ENCODE measurements around the gene TECPR2. TPM values are rescaled to one million over a fixed set of nuclear protein-coding genes. Genes with fewer than 3 reads are reported as not detected.
"Not testable (repeated sequence)": the region's sequence is repeated elsewhere in the genome, so short reads cannot be mapped to it uniquely, and the experiment has no call there.

Gene TECPR2
- total RNA-seq, 3 donors from 2014 or later (not counting 1 experiment from before 2014, with no cell fraction given): 10.8 to 18.6 (median 15.3) TPM

GRCh38 chr14:102325791-102326345, 36.9 kb upstream of the TECPR2 start:
- H3K27ac ChIP-seq (ENCODE audit: low read length): no peak overlapping the region
- no peaks in the 10 kb centered on the region for H3K9me3 ChIP-seq (ENCODE audit: control insufficient read depth, insufficient read depth, low read length)
- WGBS (ENCODE audit: insufficient coverage): 94% methylated on average over 9 of the region's 9 CpGs
- Mint-ChIP-seq H3K27me3 (ENCODE audit: low read depth in 2 of 2) (no peaks in the 10 kb centered on the region), H3K36me3 (no peaks in the 10 kb centered on the region), H3K27ac (no peak overlapping the region), H3K4me3 (no peak overlapping the region), H3K4me1 (peaks cover 5 to 7% of the 10 kb centered on the region in 2 donors), H3K9me3 (no peaks in the 10 kb centered on the region)
- no peak for DNase-seq
- peaks cover 4% of the 10 kb centered on the region for H3K36me3 ChIP-seq (ENCODE audit: control insufficient read depth, insufficient read depth, low read length)
- H3K4me1 ChIP-seq (ENCODE audit: control insufficient read depth, insufficient read depth, low read length): no peaks in the 10 kb centered on the region
- intact Hi-C loops (cut with micrococcal nuclease): no loop called here
- ATAC-seq: no peak
- H3K27me3 ChIP-seq (ENCODE audit: control insufficient read depth, insufficient read depth, low read length): no peaks in the 10 kb centered on the region
- TF ChIP-seq CTCF (IDR thresholded peaks at IDR 0.05): no peak
- H3K4me3 ChIP-seq (ENCODE audit: low read length): no peak overlapping the region

- DNase-seq (no peak), ATAC-seq (no peak)
- 96% methylated on average over 14 of the region's 14 CpGs for WGBS (ENCODE audit: insufficient coverage)
- Mint-ChIP-seq H3K4me3 (no peak overlapping the region), H3K9me3 (no peaks in the 10 kb centered on the region), H3K27ac (no peak overlapping the region), H3K36me3 (no peaks in the 10 kb centered on the region), H3K27me3 (ENCODE audit: low read depth in 2 of 2) (no peaks in the 10 kb centered on the region), H3K4me1 (peaks cover under 1 to 5% of the 10 kb centered on the region in 2 donors)
- intact Hi-C loops (cut with micrococcal nuclease): no loop called here
- Histone ChIP-seq H3K4me1 (ENCODE audit: control insufficient read depth, insufficient read depth, low read length) (no peaks in the 10 kb centered on the region), H3K9me3 (ENCODE audit: control insufficient read depth, insufficient read depth, low read length) (no peaks in the 10 kb centered on the region), H3K4me3 (ENCODE audit: low read length) (no peak overlapping the region), H3K27ac (ENCODE audit: low read length) (no peak overlapping the region), H3K36me3 (ENCODE audit: control insufficient read depth, insufficient read depth, low read length) (peaks cover 5% of the 10 kb centered on the region), H3K27me3 (ENCODE audit: control insufficient read depth, insufficient read depth, low read length) (no peaks in the 10 kb centered on the region)
- no peak for TF ChIP-seq CTCF (IDR thresholded peaks at IDR 0.05)
Observed at GRCh38 chr14:102326583-102326982, 36.2 kb upstream of the TECPR2 start.

GRCh38 chr14:102329381-102329780, 33.4 kb upstream of the TECPR2 start:
- H3K27me3 Mint-ChIP-seq (ENCODE audit: low read depth in 2 of 2); H3K4me3 ChIP-seq (ENCODE audit: low read length); H3K4me1 ChIP-seq (ENCODE audit: control insufficient read depth, insufficient read depth, low read length); H3K4me1 Mint-ChIP-seq; H3K36me3 Mint-ChIP-seq; intact Hi-C loops (cut with micrococcal nuclease); DNase-seq; H3K9me3 Mint-ChIP-seq; H3K27ac ChIP-seq (ENCODE audit: low read length); H3K27ac Mint-ChIP-seq; H3K9me3 ChIP-seq (ENCODE audit: control insufficient read depth, insufficient read depth, low read length); H3K4me3 Mint-ChIP-seq; ATAC-seq; H3K27me3 ChIP-seq (ENCODE audit: control insufficient read depth, insufficient read depth, low read length): not testable (repeated sequence)
- H3K36me3 ChIP-seq (ENCODE audit: control insufficient read depth, insufficient read depth, low read length): peaks cover 16% of the 10 kb centered on the region
- 97% methylated on average over 6 of the region's 6 CpGs for WGBS (ENCODE audit: insufficient coverage)

- TF ChIP-seq CTCF (IDR thresholded peaks at IDR 0.05): no peak
- no peak overlapping the region for H3K4me3 Mint-ChIP-seq
- peaks cover 0 to 4% of the 10 kb centered on the region in 2 donors for H3K4me1 Mint-ChIP-seq
- Histone ChIP-seq H3K9me3 (ENCODE audit: control insufficient read depth, insufficient read depth, low read length) (no peaks in the 10 kb centered on the region), H3K36me3 (ENCODE audit: control insufficient read depth, insufficient read depth, low read length) (peaks cover 21% of the 10 kb centered on the region), H3K27ac (ENCODE audit: low read length) (no peak overlapping the region), H3K4me1 (ENCODE audit: control insufficient read depth, insufficient read depth, low read length) (no peaks in the 10 kb centered on the region), H3K4me3 (ENCODE audit: low read length) (no peak overlapping the region), H3K27me3 (ENCODE audit: control insufficient read depth, insufficient read depth, low read length) (no peaks in the 10 kb centered on the region)
- no peak overlapping the region for H3K27ac Mint-ChIP-seq
- 98% methylated on average over 6 of the region's 8 CpGs for WGBS (ENCODE audit: insufficient coverage)
- H3K27me3 Mint-ChIP-seq (ENCODE audit: low read depth in 2 of 2): no peaks in the 10 kb centered on the region
- H3K36me3 Mint-ChIP-seq: no peaks in the 10 kb centered on the region
- intact Hi-C loops (cut with micrococcal nuclease): no loop called here
- DNase-seq (no peak), ATAC-seq (no peak)
- H3K9me3 Mint-ChIP-seq: no peaks in the 10 kb centered on the region
Observed at GRCh38 chr14:102330806-102331205, 31.9 kb upstream of the TECPR2 start.

Data from natural killer cell (primary cell).